ENCODE data around the gene IP6K3.

Gene IP6K3

GRCh38 chr6:33688451-33689147 lies 58.1 kb downstream of the IP6K3 start:
- no peak for DNase-seq (ENCODE audit: low spot score)

- no peak for DNase-seq (ENCODE audit: low spot score)
Observed at GRCh38 chr6:33688006-33688405, 58.7 kb downstream of the IP6K3 start.

- DNase-seq (ENCODE audit: low spot score) = no peak
Observed at GRCh38 chr6:33686981-33687975, 59.4 kb downstream of the IP6K3 start.

- DNase-seq (ENCODE audit: low spot score) = no peak
Observed at GRCh38 chr6:33686225-33686924, 60.3 kb downstream of the IP6K3 start.

GRCh38 chr6:33685411-33686224 lies 61.1 kb downstream of the IP6K3 start:
- DNase-seq (ENCODE audit: low spot score) = no peak

- no peak for DNase-seq (ENCODE audit: low spot score)
Observed at GRCh38 chr6:33684983-33685382, 61.7 kb downstream of the IP6K3 start.

- no peak for DNase-seq (ENCODE audit: low spot score)
Observed at GRCh38 chr6:33684428-33684896, 62.2 kb downstream of the IP6K3 start.

GRCh38 chr6:33683576-33684427 lies 62.9 kb downstream of the IP6K3 start:
- no peak for DNase-seq (ENCODE audit: low spot score)

- DNase-seq (ENCODE audit: low spot score) = no peak
Observed at GRCh38 chr6:33683051-33683571, 63.6 kb downstream of the IP6K3 start.

GRCh38 chr6:33682341-33682740 lies 64.4 kb downstream of the IP6K3 start:
- no peak for DNase-seq (ENCODE audit: low spot score)

- no peak for DNase-seq (ENCODE audit: low spot score)
Observed at GRCh38 chr6:33679761-33680160, 66.9 kb downstream of the IP6K3 start.

GRCh38 chr6:33678932-33679490 lies 67.7 kb downstream of the IP6K3 start:
- DNase-seq (ENCODE audit: low spot score) = no peak

- DNase-seq (ENCODE audit: low spot score) = no peak
Observed at GRCh38 chr6:33678233-33678931, 68.3 kb downstream of the IP6K3 start.

- no peak for DNase-seq (ENCODE audit: low spot score)
Observed at GRCh38 chr6:33677689-33678088, 69.0 kb downstream of the IP6K3 start.

GRCh38 chr6:33677143-33677660 lies 69.5 kb downstream of the IP6K3 start:
- DNase-seq (ENCODE audit: low spot score) = no peak

- DNase-seq (ENCODE audit: low spot score) = no peak
Observed at GRCh38 chr6:33676416-33677142, 70.1 kb downstream of the IP6K3 start.

GRCh38 chr6:33675968-33676367 lies 70.7 kb downstream of the IP6K3 start:
- DNase-seq (ENCODE audit: low spot score) = no peak

GRCh38 chr6:33673851-33674250 lies 72.9 kb downstream of the IP6K3 start:
- no peak for DNase-seq (ENCODE audit: low spot score)

Measured in HuH-7 (cell line).